IPS DF 4.7 (cell line): ENCODE data around the gene FRMD7.

Experiments
- DNase-seq: peaks from one replicate; pipeline ENCODE4 v3.0.0-alpha.2; 2013; ENCODE audit warnings: low spot score; ENCODE audit errors: extremely low read depth

Gene FRMD7

DNA sequence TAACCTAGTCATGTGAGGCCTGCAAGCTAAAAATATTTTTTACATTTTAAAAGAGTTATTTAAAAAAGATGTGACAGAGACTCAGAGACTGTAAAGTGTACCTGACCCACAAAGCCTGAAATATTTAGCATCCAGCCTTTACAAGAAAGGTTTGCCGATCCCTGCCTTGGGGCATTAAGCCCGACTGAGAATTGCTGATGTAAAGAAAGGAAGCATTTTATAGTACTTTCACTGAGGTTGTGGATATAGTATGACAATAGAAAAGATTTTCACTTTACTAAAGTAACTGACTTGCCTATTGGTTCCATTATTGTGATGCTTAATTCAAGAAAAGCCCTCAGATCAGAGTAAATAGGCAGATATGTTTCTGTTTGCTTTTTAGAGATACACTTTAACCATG, 87.8 kb downstream of the FRMD7 start:
- DNase-seq, result no peak

GRCh38 chrX:132037479-132037993, 90.3 kb downstream of the FRMD7 start:
- no peak for DNase-seq

- no peak for DNase-seq
These were observed 93.2 kb downstream of the FRMD7 start for GRCh38 chrX:132034648-132035047.

- no peak for DNase-seq
These were observed 94.7 kb downstream of the FRMD7 start for GRCh38 chrX:132033166-132033565.

DNA sequence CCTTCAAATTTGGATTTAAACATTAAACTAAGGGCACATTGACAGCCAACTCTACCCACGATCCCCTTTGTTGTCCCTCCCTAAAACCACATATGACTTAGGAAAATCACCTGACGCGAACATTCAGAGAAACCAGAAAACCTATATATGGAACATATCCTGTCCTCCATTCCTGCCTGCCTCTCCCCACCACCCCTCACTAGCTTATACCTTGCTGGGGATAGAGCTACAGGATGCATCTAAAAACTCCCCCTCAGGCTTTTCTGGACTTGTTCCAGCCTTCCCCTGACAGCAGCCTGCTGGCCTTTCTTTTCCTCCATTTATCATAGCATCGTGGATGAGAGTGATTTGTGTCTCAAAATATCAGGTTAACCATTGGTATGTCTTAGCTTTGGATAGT, 96.0 kb downstream of the FRMD7 start:
- DNase-seq, result no peak

GRCh38 chrX:132030264-132030663, 97.6 kb downstream of the FRMD7 start:
- DNase-seq, result no peak
